Mesodermal cell (in vitro differentiated cells): ENCODE results near the gene MYO18B. TPM values are rescaled to one million over a fixed set of nuclear protein-coding genes. Genes with fewer than 3 reads are reported as not detected.

Source experiments
- H3K27ac ChIP-seq: 2 replicates; pipeline ENCODE4 v1.7.0; 2013; ENCODE audit warnings: mild to moderate bottlenecking, low read depth, low read length, moderate library complexity; ENCODE audit not compliant: severe bottlenecking
- H3K36me3 ChIP-seq: 2 replicates; pipeline ENCODE4 v1.7.1; 2013; ENCODE audit warnings: mild to moderate bottlenecking, low read length, moderate library complexity; ENCODE audit not compliant: control insufficient read depth, insufficient read depth
- H3K4me1 ChIP-seq: one replicate; pipeline ENCODE4 v1.7.1; 2013; ENCODE audit warnings: mild to moderate bottlenecking, low read length; ENCODE audit not compliant: insufficient read depth, control insufficient read depth, poor library complexity, severe bottlenecking
- H3K4me3 ChIP-seq: 2 replicates; pipeline ENCODE4 v1.7.0; 2013; ENCODE audit warnings: low read length, control low read depth, mild to moderate bottlenecking; ENCODE audit not compliant: insufficient read depth, poor library complexity, severe bottlenecking; ENCODE audit errors: extremely low read depth
- H3K9me3 ChIP-seq: 2 replicates; pipeline ENCODE4 v1.7.1; 2013; ENCODE audit warnings: mild to moderate bottlenecking, low read length, moderate library complexity; ENCODE audit not compliant: control insufficient read depth
- WGBS, 2 experiments: methylation state at CpG; one replicate each; pipeline ENCODE4 v1.1.5; 2013; ENCODE audit warnings: missing lambda C conversion rate in 2 of 2; ENCODE audit not compliant: insufficient coverage in 2 of 2; 5-methylcytosine and 5-hydroxymethylcytosine counted together
- polyA plus RNA-seq, 2 experiments: library from polyadenylated mRNA; stranded (reverse); fragments of 50-300 nt; gene quantifications; one replicate each; pipeline ENCODE4 v1.2.3, GENCODE V29; 2013

MYO18B gene
- 1.2 TPM for polyA plus RNA-seq (2013, experiment 1 of 2)
- 0.96 TPM for polyA plus RNA-seq (2013, experiment 2 of 2)

DNA sequence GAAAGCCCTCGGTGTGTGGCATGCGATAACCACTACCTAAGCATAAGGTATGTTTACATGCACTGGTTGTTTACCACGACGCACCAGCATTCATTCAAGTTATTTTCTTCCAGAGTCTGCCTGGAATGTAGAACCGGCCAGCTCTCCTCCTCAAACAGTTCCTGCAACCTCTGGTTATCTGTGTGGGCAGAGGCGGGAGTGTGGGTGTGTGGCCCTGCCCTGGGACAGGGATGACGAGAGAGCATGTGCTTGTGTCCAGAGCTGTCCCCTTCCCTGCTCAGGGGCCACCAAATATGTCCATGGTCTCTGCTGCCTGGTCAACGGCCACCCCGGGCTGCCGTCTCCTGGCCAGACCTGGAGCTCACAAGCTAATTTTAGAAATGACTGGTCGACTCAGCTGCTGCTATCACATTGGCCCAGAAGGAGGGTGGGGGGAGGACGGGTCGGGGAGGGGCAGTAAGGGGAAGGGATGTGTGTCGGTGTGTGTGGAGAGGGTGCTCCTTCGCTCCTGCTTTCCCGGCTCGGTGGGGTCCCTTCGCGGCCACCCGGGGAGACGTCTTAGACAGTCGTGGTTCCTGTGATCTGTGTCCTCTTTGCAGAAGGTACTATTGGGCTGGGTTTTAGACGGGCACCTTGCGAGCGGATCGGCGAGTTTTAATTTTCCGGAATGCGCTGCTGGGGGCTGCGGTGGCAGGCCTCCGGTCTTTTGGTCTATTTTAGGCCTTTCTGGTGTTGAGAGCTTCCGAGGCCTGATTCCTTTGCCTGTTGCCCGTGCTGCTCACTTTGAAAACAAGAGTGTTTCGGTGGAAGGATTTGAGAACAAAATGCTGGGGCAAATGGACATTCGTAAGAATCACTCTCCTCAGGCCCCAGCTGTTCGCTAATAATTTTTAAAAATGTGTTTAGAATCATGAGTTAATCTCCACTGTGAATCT, at the start of gene MYO18B:
TSS of gene MYO18B (plus strand) at position 497 of the 935 bp plus-strand sequence. CDS start 18,905 bp downstream, outside the sequence.
- H3K27ac ChIP-seq, result peak within 1 kb of the TSS; percentile 8
- no peak within 1 kb of the TSS for H3K4me3 ChIP-seq
- no peaks in the 10 kb centered on the region for H3K9me3 ChIP-seq
- H3K36me3 ChIP-seq, result no peaks in the 10 kb centered on the region
- WGBS, 2 experiments, result 89 to 91% methylated on average over 26 to 30 of the region's 36 CpGs
- peaks cover 7% of the 10 kb centered on the region for H3K4me1 ChIP-seq

GRCh38 chr22:25692397-25693267, 49.4 kb upstream of the MYO18B start:
- Histone ChIP-seq H3K4me1 (no peaks in the 10 kb centered on the region), H3K9me3 (no peaks in the 10 kb centered on the region), H3K36me3 (no peaks in the 10 kb centered on the region), H3K27ac (no peak overlapping the region), H3K4me3 (no peak overlapping the region)
- 91 to 96% methylated on average over 12 to 15 of the region's 15 CpGs for whole genome bisulfite sequencing, 2 experiments

DNA sequence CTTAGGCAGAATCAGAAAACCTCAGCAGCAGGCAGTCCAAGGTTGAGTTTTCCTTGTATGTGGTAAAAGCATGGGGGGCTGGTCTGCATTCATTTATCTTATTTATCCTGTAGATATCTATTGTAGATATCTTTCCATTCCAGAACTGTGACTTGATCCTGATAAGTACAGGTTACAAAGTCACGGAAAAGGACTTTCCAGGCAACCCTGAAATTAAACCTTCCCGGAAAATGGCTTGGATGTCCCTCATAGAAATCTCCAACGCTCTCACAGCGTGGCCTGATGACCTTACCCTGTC, 48.8 kb upstream of the MYO18B start:
- Histone ChIP-seq H3K27ac (no peak overlapping the region), H3K4me3 (no peak overlapping the region), H3K9me3 (no peaks in the 10 kb centered on the region), H3K4me1 (no peaks in the 10 kb centered on the region), H3K36me3 (no peaks in the 10 kb centered on the region)
- WGBS, 2 experiments, result 96 to 98% methylated on average over 4 of the region's 4 CpGs

- Histone ChIP-seq H3K4me3 (no peak overlapping the region), H3K9me3 (no peaks in the 10 kb centered on the region), H3K36me3 (no peaks in the 10 kb centered on the region), H3K4me1 (no peaks in the 10 kb centered on the region), H3K27ac (no peak overlapping the region)
- 89 to 96% methylated on average over 7 to 10 of the region's 16 CpGs for WGBS, 2 experiments
Observed at GRCh38 chr22:25694196-25694907, 47.6 kb upstream of the MYO18B start.

GRCh38 chr22:25695146-25695545, 46.8 kb upstream of the MYO18B start:
- no peaks in the 10 kb centered on the region for H3K9me3 ChIP-seq
- H3K4me3 ChIP-seq, result no peak overlapping the region
- no peaks in the 10 kb centered on the region for H3K4me1 ChIP-seq
- H3K36me3 ChIP-seq, result no peaks in the 10 kb centered on the region
- 80 to 95% methylated on average over 1 to 3 of the region's 5 CpGs for WGBS, 2 experiments
- H3K27ac ChIP-seq, result no peak overlapping the region

DNA sequence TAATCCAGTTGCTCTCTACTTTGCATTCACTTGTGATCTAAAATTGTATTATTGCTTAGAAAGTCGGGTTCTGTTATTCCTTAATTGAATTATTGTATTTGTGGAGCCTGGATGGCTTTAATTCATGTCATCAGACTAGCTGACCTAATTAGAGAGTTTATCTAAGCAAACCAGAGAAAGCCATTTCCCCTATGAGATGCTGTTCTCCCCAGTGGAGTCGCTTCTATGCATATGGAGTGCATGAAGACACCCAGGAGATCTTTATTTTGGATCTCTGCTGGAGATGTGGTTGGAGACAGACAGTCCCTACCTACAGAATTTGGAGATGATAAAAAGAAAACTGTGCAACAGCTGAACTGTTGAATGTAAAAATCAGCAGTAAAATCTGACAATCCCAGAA, 45.2 kb upstream of the MYO18B start:
- no peak overlapping the region for H3K27ac ChIP-seq
- 80 to 100% methylated on average over 1 of the region's 2 CpGs for WGBS, 2 experiments
- H3K4me1 ChIP-seq, result no peaks in the 10 kb centered on the region

DNA sequence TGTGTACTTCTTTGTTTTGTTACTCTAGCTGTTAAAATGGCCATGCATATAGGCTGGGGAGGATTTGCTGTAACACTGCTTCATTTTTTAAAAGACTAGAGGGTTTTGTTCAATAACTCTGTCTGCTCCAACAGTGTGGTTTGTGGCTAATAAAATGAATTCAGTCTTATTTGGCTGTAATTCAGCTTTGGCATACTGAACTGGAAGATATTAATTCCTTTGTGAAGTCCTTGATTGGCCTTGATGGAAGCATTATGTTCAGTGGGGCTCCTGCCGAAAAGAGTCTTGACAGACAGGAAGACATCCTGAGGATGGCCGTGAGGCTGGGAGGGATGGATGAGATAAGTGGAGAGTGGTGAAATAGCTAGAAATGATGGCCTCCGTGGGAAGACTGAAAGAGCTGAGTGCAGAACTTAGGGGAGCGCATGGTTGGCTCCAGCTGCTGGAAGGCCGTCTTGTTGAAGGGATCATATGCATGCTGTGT, 44.8 kb upstream of the MYO18B start:
- Histone ChIP-seq H3K4me1 (no peaks in the 10 kb centered on the region), H3K27ac (no peak overlapping the region), H3K36me3 (no peaks in the 10 kb centered on the region), H3K9me3 (no peaks in the 10 kb centered on the region), H3K4me3 (no peak overlapping the region)
- WGBS, 2 experiments, result 90 to 94% methylated on average over 5 of the region's 5 CpGs

More for the DNA sequence above, 45.2 kb upstream of the MYO18B start:
- no peak overlapping the region for H3K4me3 ChIP-seq
- H3K36me3 ChIP-seq, result no peaks in the 10 kb centered on the region
- no peaks in the 10 kb centered on the region for H3K9me3 ChIP-seq

GRCh38 chr22:25697978-25698377, 44.0 kb upstream of the MYO18B start:
- Histone ChIP-seq H3K4me3 (no peak overlapping the region), H3K4me1 (no peaks in the 10 kb centered on the region)
- whole genome bisulfite sequencing, 2 experiments, result 97 to 100% methylated on average over 2 of the region's 2 CpGs

GRCh38 chr22:25698461-25698860, 43.5 kb upstream of the MYO18B start:
- no peaks in the 10 kb centered on the region for H3K9me3 ChIP-seq
- H3K4me3 ChIP-seq, result no peak overlapping the region
- H3K4me1 ChIP-seq, result no peaks in the 10 kb centered on the region
- WGBS, 2 experiments, result 89 to 97% methylated on average over 6 to 7 of the region's 7 CpGs
- no peak overlapping the region for H3K27ac ChIP-seq
- H3K36me3 ChIP-seq, result no peaks in the 10 kb centered on the region

More at GRCh38 chr22:25697978-25698377, 44.0 kb upstream of the MYO18B start:
- H3K27ac ChIP-seq, result no peak overlapping the region
- no peaks in the 10 kb centered on the region for H3K36me3 ChIP-seq
- no peaks in the 10 kb centered on the region for H3K9me3 ChIP-seq

DNA sequence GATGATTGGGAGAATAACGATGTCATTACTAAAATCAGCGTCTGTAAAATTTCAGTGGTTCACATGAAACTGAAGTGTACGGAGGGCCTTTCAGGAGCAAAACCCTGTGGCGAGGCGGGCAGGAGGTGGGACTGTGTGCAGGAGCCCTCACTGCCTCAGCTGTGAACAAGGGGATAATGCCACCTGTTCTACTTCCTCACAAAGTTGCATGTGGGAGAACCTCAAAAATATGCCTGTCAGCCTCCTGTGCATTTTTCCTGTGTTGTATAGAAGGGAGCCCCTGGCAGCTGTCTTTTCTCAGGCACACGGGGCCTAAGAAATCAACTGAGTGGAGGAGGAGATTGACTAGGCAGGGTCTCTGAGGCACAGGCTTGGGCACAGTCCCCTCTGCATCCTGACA, 43.0 kb upstream of the MYO18B start:
- 92% methylated on average over 6 of the region's 6 CpGs for WGBS, 2 experiments
- no peaks in the 10 kb centered on the region for H3K4me1 ChIP-seq

More for the DNA sequence above, 43.0 kb upstream of the MYO18B start:
- H3K9me3 ChIP-seq, result no peaks in the 10 kb centered on the region
- H3K4me3 ChIP-seq, result no peak overlapping the region
- H3K36me3 ChIP-seq, result no peaks in the 10 kb centered on the region
- no peak overlapping the region for H3K27ac ChIP-seq
